HUES6 (cell line): ENCODE data around the gene ERMARD.

Experiments used
- H3K27ac ChIP-seq: 2 replicates; pipeline ENCODE4 v1.7.0; 2013; ENCODE audit warnings: low read depth, mild to moderate bottlenecking, low read length, inconsistent platforms
- H3K27me3 ChIP-seq: 2 replicates; pipeline ENCODE4 v1.6.1; 2013; ENCODE audit warnings: low read length; ENCODE audit not compliant: control insufficient read depth, insufficient read depth
- H3K36me3 ChIP-seq: 2 replicates; pipeline ENCODE4 v1.6.1; 2013; ENCODE audit warnings: low read length; ENCODE audit not compliant: control insufficient read depth, insufficient read depth
- H3K4me1 ChIP-seq: 2 replicates; pipeline ENCODE4 v1.6.1; 2013; ENCODE audit warnings: low read length; ENCODE audit not compliant: control insufficient read depth, insufficient read depth
- H3K4me3 ChIP-seq: 2 replicates; pipeline ENCODE4 v1.5.1; 2013; ENCODE audit warnings: low read depth, low read length
- H3K9ac ChIP-seq: one replicate; pipeline ENCODE4 v1.6.1; 2013; ENCODE audit warnings: mild to moderate bottlenecking, low read length
- H3K9me3 ChIP-seq: 2 replicates; pipeline ENCODE4 v1.6.1; 2013; ENCODE audit warnings: low read depth, low read length; ENCODE audit not compliant: control insufficient read depth, insufficient read depth

ERMARD gene

GRCh38 chr6:169794317-169795055, 43.1 kb downstream of the ERMARD start:
- Histone ChIP-seq H3K9ac (no peak overlapping the region), H3K9me3 (no peaks in the 10 kb centered on the region), H3K4me1 (peaks cover 12% of the 10 kb centered on the region; the same call in 1 of the 2 replicates), H3K4me3 (no peak overlapping the region), H3K27me3 (peaks cover 17% of the 10 kb centered on the region), H3K27ac (no peak overlapping the region), H3K36me3 (no peaks in the 10 kb centered on the region)

- Histone ChIP-seq H3K27me3 (peaks cover 14% of the 10 kb centered on the region), H3K36me3 (no peaks in the 10 kb centered on the region), H3K9ac (no peak overlapping the region), H3K4me1 (peaks cover 11% of the 10 kb centered on the region; the same call in 1 of the 2 replicates), H3K9me3 (no peaks in the 10 kb centered on the region), H3K27ac (no peak overlapping the region), H3K4me3 (no peak overlapping the region)
Measured at GRCh38 chr6:169795196-169795595, 43.8 kb downstream of the ERMARD start.

GRCh38 chr6:169798764-169799473, 47.5 kb downstream of the ERMARD start:
- no peaks in the 10 kb centered on the region for H3K36me3 ChIP-seq
- no peak overlapping the region for H3K4me3 ChIP-seq
- H3K4me1 ChIP-seq = peaks cover 19% of the 10 kb centered on the region
- peaks cover 6% of the 10 kb centered on the region; the same call in 1 of the 2 replicates for H3K27me3 ChIP-seq
- H3K9ac ChIP-seq = no peak overlapping the region
- H3K27ac ChIP-seq = no peak overlapping the region
- no peaks in the 10 kb centered on the region for H3K9me3 ChIP-seq

- H3K4me3 ChIP-seq = no peak overlapping the region
- no peak overlapping the region for H3K27ac ChIP-seq
- peaks cover 19% of the 10 kb centered on the region for H3K4me1 ChIP-seq
- peaks cover 12% of the 10 kb centered on the region; the same call in 1 of the 2 replicates for H3K27me3 ChIP-seq
- H3K9ac ChIP-seq = no peak overlapping the region
- H3K36me3 ChIP-seq = no peaks in the 10 kb centered on the region
- H3K9me3 ChIP-seq = no peaks in the 10 kb centered on the region
Measured at GRCh38 chr6:169799474-169799926, 48.1 kb downstream of the ERMARD start.

- Histone ChIP-seq H3K4me1 (peaks cover 19% of the 10 kb centered on the region), H3K4me3 (no peak overlapping the region)
Measured at GRCh38 chr6:169800116-169800667, 48.8 kb downstream of the ERMARD start.

GRCh38 chr6:169800668-169801395, 49.4 kb downstream of the ERMARD start:
- H3K9ac ChIP-seq = peak overlapping the region; percentile 6
- peaks cover 19% of the 10 kb centered on the region for H3K4me1 ChIP-seq
- no peaks in the 10 kb centered on the region for H3K9me3 ChIP-seq
- no peak overlapping the region for H3K4me3 ChIP-seq
- H3K27ac ChIP-seq = no peak overlapping the region
- no peaks in the 10 kb centered on the region for H3K36me3 ChIP-seq
- H3K27me3 ChIP-seq = peaks cover 24% of the 10 kb centered on the region

More at GRCh38 chr6:169800116-169800667, 48.8 kb downstream of the ERMARD start:
- Histone ChIP-seq H3K36me3 (no peaks in the 10 kb centered on the region), H3K9me3 (no peaks in the 10 kb centered on the region), H3K9ac (no peak overlapping the region), H3K27ac (no peak overlapping the region), H3K27me3 (peaks cover 18% of the 10 kb centered on the region)

GRCh38 chr6:169801396-169802160, 50.2 kb downstream of the ERMARD start:
- H3K36me3 ChIP-seq = no peaks in the 10 kb centered on the region
- H3K27me3 ChIP-seq = peaks cover 32% of the 10 kb centered on the region
- peaks cover 19% of the 10 kb centered on the region for H3K4me1 ChIP-seq
- no peaks in the 10 kb centered on the region for H3K9me3 ChIP-seq
- H3K4me3 ChIP-seq = no peak overlapping the region
- H3K27ac ChIP-seq = no peak overlapping the region
- H3K9ac ChIP-seq = no peak overlapping the region

GRCh38 chr6:169802790-169803189, 51.4 kb downstream of the ERMARD start:
- Histone ChIP-seq H3K27ac (no peak overlapping the region), H3K9me3 (no peaks in the 10 kb centered on the region), H3K27me3 (peaks cover 42% of the 10 kb centered on the region), H3K4me1 (peaks cover 19% of the 10 kb centered on the region), H3K4me3 (no peak overlapping the region), H3K9ac (no peak overlapping the region), H3K36me3 (no peaks in the 10 kb centered on the region)

- no peak overlapping the region for H3K27ac ChIP-seq
- peaks cover 43% of the 10 kb centered on the region for H3K27me3 ChIP-seq
- H3K9ac ChIP-seq = no peak overlapping the region
- no peaks in the 10 kb centered on the region for H3K9me3 ChIP-seq
- H3K36me3 ChIP-seq = no peaks in the 10 kb centered on the region
- no peak overlapping the region for H3K4me3 ChIP-seq
- peaks cover 19% of the 10 kb centered on the region for H3K4me1 ChIP-seq
Measured at GRCh38 chr6:169803271-169803811, 51.9 kb downstream of the ERMARD start.

- Histone ChIP-seq H3K4me1 (peaks cover 19% of the 10 kb centered on the region), H3K27ac (no peak overlapping the region)
Measured at GRCh38 chr6:169803816-169804340, 52.5 kb downstream of the ERMARD start.

More at GRCh38 chr6:169803816-169804340, 52.5 kb downstream of the ERMARD start:
- H3K9me3 ChIP-seq = no peaks in the 10 kb centered on the region
- no peak overlapping the region for H3K4me3 ChIP-seq
- no peaks in the 10 kb centered on the region for H3K36me3 ChIP-seq
- H3K27me3 ChIP-seq = peaks cover 43% of the 10 kb centered on the region
- no peak overlapping the region for H3K9ac ChIP-seq
